Right lobe of liver (tissue), 4 donors: ENCODE measurements around the gene DPY19L3.

Source experiments
- POLR2A ChIP-seq: fragments of 450-650 bp; IDR thresholded peaks from one replicate; pipeline ENCODE4 v1.6.1; 2017; ENCODE audit warnings: antibody characterized with exemption, mild to moderate bottlenecking
- TF ChIP-seq, protein P1 (sequence below), 4 donors: fragments of 200-600 bp in 3 of 4; fragments of 450-650 bp in 1 of 4; IDR thresholded peaks; one replicate each; pipeline versions ENCODE4 v1.5.1 to v1.8.0; 2016 to 2022; ENCODE audit warnings: antibody characterized with exemption in 4 of 4, mild to moderate bottlenecking in 2 of 4
- donor health status: DM: no; HTN: no; CAD: no.
- donor health status: DM: no; HTN: no; CAD: no.
- donor health status: DM: no; HTN: yes; CAD: no.

DNA sequence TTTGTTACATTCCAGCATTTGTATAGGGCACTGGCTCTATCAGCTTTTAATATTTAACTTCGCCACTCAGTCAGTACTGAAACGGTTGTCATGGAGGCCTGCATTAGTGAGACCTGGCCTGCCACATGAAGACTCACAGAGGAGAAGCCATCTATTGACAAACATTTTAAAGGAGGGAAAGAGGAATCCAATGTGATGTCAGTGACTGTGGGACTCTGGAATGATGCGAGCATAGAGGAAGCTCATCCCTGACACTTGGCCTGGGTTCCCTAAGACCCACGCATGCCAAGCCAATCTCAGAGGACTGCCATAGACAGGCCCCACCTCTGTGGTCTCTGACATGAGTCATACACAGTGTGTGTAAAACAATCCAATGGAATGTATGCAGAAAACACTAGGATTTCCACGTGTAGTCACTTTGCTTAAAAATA, 7.9 kb upstream of the DPY19L3 start:
- no peak for TF ChIP-seq POLR2A
- TF ChIP-seq, protein P1, sequence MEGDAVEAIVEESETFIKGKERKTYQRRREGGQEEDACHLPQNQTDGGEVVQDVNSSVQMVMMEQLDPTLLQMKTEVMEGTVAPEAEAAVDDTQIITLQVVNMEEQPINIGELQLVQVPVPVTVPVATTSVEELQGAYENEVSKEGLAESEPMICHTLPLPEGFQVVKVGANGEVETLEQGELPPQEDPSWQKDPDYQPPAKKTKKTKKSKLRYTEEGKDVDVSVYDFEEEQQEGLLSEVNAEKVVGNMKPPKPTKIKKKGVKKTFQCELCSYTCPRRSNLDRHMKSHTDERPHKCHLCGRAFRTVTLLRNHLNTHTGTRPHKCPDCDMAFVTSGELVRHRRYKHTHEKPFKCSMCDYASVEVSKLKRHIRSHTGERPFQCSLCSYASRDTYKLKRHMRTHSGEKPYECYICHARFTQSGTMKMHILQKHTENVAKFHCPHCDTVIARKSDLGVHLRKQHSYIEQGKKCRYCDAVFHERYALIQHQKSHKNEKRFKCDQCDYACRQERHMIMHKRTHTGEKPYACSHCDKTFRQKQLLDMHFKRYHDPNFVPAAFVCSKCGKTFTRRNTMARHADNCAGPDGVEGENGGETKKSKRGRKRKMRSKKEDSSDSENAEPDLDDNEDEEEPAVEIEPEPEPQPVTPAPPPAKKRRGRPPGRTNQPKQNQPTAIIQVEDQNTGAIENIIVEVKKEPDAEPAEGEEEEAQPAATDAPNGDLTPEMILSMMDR (IDR thresholded peaks at IDR 0.05), result no peak
